ENCODE measurements around the gene CDH4.

DNA sequence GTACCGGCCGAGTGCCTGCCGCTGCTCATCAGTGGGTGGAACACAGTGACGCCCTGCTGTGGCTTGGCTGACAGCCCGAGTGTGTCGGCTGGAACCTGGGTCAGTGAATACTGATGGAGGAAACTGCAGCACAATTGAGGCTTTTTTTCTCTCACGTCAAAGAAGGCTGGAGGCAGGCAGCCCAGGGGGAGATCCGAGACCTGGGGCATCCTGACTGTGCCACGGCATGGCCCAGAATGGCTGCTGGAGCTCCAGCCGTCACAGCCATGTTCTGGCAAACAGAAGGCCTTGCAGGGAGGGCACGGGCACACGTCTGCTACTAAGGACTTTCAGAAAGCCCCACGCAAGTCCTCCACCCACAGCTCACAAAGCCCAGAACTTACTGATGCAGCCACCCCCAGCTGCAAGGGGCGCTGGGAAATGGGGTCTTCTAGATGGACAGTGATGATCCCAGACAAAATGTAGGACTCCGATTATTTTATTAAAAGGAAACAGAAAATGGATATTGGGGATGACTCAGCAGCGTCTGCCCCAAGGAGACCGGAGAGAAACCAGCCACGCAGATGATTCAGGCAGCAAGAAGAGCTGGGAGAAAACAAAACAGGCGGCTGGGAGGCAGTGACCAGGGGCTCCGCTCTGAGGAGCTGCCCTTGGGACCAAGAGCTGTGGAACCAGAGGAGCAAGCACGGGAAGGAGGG is 673.6 kb downstream of the CDH4 start:
- TF ChIP-seq POLR2A (IDR thresholded peaks at IDR 0.05) (no peak), POLR2AphosphoS5 (IDR thresholded peaks at IDR 0.05) (no peak)
- TF ChIP-seq, protein P1, sequence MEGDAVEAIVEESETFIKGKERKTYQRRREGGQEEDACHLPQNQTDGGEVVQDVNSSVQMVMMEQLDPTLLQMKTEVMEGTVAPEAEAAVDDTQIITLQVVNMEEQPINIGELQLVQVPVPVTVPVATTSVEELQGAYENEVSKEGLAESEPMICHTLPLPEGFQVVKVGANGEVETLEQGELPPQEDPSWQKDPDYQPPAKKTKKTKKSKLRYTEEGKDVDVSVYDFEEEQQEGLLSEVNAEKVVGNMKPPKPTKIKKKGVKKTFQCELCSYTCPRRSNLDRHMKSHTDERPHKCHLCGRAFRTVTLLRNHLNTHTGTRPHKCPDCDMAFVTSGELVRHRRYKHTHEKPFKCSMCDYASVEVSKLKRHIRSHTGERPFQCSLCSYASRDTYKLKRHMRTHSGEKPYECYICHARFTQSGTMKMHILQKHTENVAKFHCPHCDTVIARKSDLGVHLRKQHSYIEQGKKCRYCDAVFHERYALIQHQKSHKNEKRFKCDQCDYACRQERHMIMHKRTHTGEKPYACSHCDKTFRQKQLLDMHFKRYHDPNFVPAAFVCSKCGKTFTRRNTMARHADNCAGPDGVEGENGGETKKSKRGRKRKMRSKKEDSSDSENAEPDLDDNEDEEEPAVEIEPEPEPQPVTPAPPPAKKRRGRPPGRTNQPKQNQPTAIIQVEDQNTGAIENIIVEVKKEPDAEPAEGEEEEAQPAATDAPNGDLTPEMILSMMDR (IDR thresholded peaks at IDR 0.05 in 8 of 11, conservative IDR thresholded peaks at IDR 0.05 in 3 of 11) = no peak
